Lower leg skin (tissue), 3 donors: ENCODE measurements around the gene USP35.

Source experiments
- POLR2A ChIP-seq, 2 donors: fragments of 450-650 bp; IDR thresholded peaks; one replicate each; pipeline ENCODE4 v1.6.1; 2016 to 2017; ENCODE audit warnings: antibody characterized with exemption in 2 of 2, mild to moderate bottlenecking in 1 of 2, moderate library complexity in 1 of 2
- TF ChIP-seq, protein P1 (sequence below), 3 donors: fragments of 450-650 bp; IDR thresholded peaks; one replicate each; pipeline ENCODE4 v1.5.1; 2016; ENCODE audit warnings: antibody characterized with exemption in 3 of 3, mild to moderate bottlenecking in 3 of 3, moderate library complexity in 2 of 3

- TF ChIP-seq, protein P1, sequence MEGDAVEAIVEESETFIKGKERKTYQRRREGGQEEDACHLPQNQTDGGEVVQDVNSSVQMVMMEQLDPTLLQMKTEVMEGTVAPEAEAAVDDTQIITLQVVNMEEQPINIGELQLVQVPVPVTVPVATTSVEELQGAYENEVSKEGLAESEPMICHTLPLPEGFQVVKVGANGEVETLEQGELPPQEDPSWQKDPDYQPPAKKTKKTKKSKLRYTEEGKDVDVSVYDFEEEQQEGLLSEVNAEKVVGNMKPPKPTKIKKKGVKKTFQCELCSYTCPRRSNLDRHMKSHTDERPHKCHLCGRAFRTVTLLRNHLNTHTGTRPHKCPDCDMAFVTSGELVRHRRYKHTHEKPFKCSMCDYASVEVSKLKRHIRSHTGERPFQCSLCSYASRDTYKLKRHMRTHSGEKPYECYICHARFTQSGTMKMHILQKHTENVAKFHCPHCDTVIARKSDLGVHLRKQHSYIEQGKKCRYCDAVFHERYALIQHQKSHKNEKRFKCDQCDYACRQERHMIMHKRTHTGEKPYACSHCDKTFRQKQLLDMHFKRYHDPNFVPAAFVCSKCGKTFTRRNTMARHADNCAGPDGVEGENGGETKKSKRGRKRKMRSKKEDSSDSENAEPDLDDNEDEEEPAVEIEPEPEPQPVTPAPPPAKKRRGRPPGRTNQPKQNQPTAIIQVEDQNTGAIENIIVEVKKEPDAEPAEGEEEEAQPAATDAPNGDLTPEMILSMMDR (IDR thresholded peaks at IDR 0.05): no peak
- no peak for TF ChIP-seq POLR2A (IDR thresholded peaks at IDR 0.05)
Observed at GRCh38 chr11:78213526-78214330, 25.0 kb downstream of the USP35 start.
